ENCODE data around the gene STAC3.

STAC3 gene

GRCh38 chr12:57270966-57271470, 20.0 kb upstream of the STAC3 start:
- Histone ChIP-seq H3K9ac (ENCODE audit: low read depth, low read length) (no peak overlapping the region), H3K27ac (ENCODE audit: low read depth, low read length) (no peak overlapping the region), H3K36me3 (ENCODE audit: control insufficient read depth, insufficient read depth, low read length) (peaks cover 39% of the 10 kb centered on the region), H3K27me3 (ENCODE audit: control insufficient read depth, insufficient read depth, low read length) (no peaks in the 10 kb centered on the region), H3K4me1 (ENCODE audit: control insufficient read depth, insufficient read depth, low read length) (no peaks in the 10 kb centered on the region), H3K9me3 (ENCODE audit: control insufficient read depth, insufficient read depth, low read length) (no peaks in the 10 kb centered on the region), H3K4me3 (ENCODE audit: low read depth, low read length) (no peak overlapping the region)

DNA sequence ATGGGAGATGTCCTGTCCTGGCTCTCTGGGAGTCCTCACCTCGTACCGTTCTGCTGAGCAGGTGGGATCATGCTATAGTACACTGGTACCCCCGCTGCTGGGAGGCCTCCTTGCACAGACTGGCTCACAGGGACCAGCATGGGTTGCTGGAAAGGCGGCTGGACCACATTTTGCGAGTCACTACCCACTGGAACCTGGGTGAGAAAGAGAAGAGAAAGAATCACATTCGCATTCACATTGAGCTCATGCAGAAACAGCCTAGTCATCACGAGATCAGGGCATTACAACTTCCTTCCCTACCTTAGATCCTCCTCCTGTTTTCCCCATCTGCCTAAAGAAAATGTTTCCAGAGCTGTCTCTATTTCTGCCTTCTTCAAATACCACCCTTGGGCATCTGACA, 17.3 kb upstream of the STAC3 start:
- no peak overlapping the region for H3K4me3 ChIP-seq (ENCODE audit: low read depth, low read length)
- H3K9me3 ChIP-seq (ENCODE audit: control insufficient read depth, insufficient read depth, low read length), result no peaks in the 10 kb centered on the region
- no peak overlapping the region for H3K27ac ChIP-seq (ENCODE audit: low read depth, low read length)
- peaks cover 34% of the 10 kb centered on the region for H3K36me3 ChIP-seq (ENCODE audit: control insufficient read depth, insufficient read depth, low read length)
- no peak overlapping the region for H3K9ac ChIP-seq (ENCODE audit: low read depth, low read length)
- no peaks in the 10 kb centered on the region for H3K4me1 ChIP-seq (ENCODE audit: control insufficient read depth, insufficient read depth, low read length)
- no peaks in the 10 kb centered on the region for H3K27me3 ChIP-seq (ENCODE audit: control insufficient read depth, insufficient read depth, low read length)

- Histone ChIP-seq H3K4me1 (ENCODE audit: control insufficient read depth, insufficient read depth, low read length) (peaks cover 4% of the 10 kb centered on the region; the same call in 1 of the 2 replicates), H3K27me3 (ENCODE audit: control insufficient read depth, insufficient read depth, low read length) (no peaks in the 10 kb centered on the region), H3K9ac (ENCODE audit: low read depth, low read length) (no peak overlapping the region), H3K9me3 (ENCODE audit: control insufficient read depth, insufficient read depth, low read length) (no peaks in the 10 kb centered on the region), H3K36me3 (ENCODE audit: control insufficient read depth, insufficient read depth, low read length) (peaks cover 34% of the 10 kb centered on the region), H3K27ac (ENCODE audit: low read depth, low read length) (no peak overlapping the region), H3K4me3 (ENCODE audit: low read depth, low read length) (no peak overlapping the region)
Measured at GRCh38 chr12:57266681-57267080, 15.7 kb upstream of the STAC3 start.

- no peaks in the 10 kb centered on the region for H3K9me3 ChIP-seq (ENCODE audit: control insufficient read depth, insufficient read depth, low read length)
- no peak overlapping the region for H3K4me3 ChIP-seq (ENCODE audit: low read depth, low read length)
- H3K36me3 ChIP-seq (ENCODE audit: control insufficient read depth, insufficient read depth, low read length), result peaks cover 19% of the 10 kb centered on the region
- no peaks in the 10 kb centered on the region for H3K27me3 ChIP-seq (ENCODE audit: control insufficient read depth, insufficient read depth, low read length)
- peak overlapping the region; percentile 17 for H3K27ac ChIP-seq (ENCODE audit: low read depth, low read length)
- H3K4me1 ChIP-seq (ENCODE audit: control insufficient read depth, insufficient read depth, low read length), result peaks cover 10% of the 10 kb centered on the region
- H3K9ac ChIP-seq (ENCODE audit: low read depth, low read length), result no peak overlapping the region
Measured at GRCh38 chr12:57263096-57263495, 12.1 kb upstream of the STAC3 start.

DNA sequence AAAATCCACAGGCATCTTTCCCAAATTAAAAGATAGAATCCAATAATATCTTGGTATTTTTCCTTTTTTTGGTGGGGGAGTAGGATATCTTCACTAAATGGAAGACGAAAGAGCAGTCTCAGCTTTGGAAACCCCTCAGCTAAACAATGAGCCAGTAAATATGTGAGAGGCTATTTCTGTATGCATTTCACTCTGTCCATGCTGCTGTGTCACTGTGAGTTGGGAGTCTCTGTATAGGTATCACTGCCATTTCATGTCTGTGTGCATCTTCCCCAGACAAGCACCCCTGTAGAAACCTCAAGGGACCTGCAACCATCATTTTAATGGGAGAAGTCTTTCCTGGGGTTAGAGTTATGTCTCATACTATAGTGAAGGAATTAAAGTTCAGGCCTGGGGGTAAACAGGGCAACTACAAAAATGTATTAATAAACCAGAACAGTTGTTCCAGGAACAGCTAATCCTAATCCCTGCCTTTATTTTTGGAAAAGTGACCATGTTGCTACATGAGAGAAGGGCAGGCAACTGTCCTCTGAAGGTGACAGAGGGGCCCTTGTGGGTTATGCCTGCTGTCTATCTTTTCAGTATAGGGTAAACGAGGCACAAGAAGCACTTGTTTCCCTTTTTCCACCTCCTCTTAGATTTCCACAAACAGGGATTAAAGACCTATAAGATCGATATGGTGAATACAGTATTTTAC, 11.3 kb upstream of the STAC3 start:
- Histone ChIP-seq H3K9ac (ENCODE audit: low read depth, low read length) (no peak overlapping the region), H3K4me3 (ENCODE audit: low read depth, low read length) (no peak overlapping the region), H3K9me3 (ENCODE audit: control insufficient read depth, insufficient read depth, low read length) (no peaks in the 10 kb centered on the region), H3K27me3 (ENCODE audit: control insufficient read depth, insufficient read depth, low read length) (no peaks in the 10 kb centered on the region), H3K4me1 (ENCODE audit: control insufficient read depth, insufficient read depth, low read length) (peaks cover 10% of the 10 kb centered on the region), H3K27ac (ENCODE audit: low read depth, low read length) (no peak overlapping the region), H3K36me3 (ENCODE audit: control insufficient read depth, insufficient read depth, low read length) (peaks cover 23% of the 10 kb centered on the region)

DNA sequence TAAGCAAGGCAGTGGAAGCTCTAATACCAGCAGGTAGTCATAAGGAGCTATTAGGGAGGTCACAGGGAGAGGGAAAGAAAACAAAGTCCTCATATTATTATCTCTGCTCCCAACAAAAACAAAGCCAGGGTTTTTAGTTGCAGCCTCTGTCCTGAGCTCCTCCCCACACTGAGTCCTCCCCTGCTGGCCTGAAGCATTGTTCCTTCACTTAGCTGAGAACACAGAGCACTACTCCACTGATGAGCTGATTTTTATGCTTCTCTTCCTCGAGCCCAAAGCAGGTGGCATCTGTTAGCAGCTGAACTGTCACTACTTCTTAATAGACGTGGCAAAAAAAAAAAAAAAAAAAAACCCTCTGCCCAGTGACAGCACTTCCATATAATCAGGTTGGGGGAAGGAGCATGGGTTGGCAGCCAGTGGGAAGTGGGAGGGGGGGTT, 10.5 kb upstream of the STAC3 start:
- Histone ChIP-seq H3K27ac (ENCODE audit: low read depth, low read length) (no peak overlapping the region), H3K4me1 (ENCODE audit: control insufficient read depth, insufficient read depth, low read length) (peaks cover 10% of the 10 kb centered on the region), H3K4me3 (ENCODE audit: low read depth, low read length) (no peak overlapping the region), H3K36me3 (ENCODE audit: control insufficient read depth, insufficient read depth, low read length) (peaks cover 21% of the 10 kb centered on the region), H3K9me3 (ENCODE audit: control insufficient read depth, insufficient read depth, low read length) (no peaks in the 10 kb centered on the region), H3K27me3 (ENCODE audit: control insufficient read depth, insufficient read depth, low read length) (no peaks in the 10 kb centered on the region), H3K9ac (ENCODE audit: low read depth, low read length) (no peak overlapping the region)

GRCh38 chr12:57260366-57260765, 9.4 kb upstream of the STAC3 start:
- H3K4me3 ChIP-seq (ENCODE audit: low read depth, low read length), result no peak overlapping the region
- H3K9ac ChIP-seq (ENCODE audit: low read depth, low read length), result no peak overlapping the region
- H3K27me3 ChIP-seq (ENCODE audit: control insufficient read depth, insufficient read depth, low read length), result no peaks in the 10 kb centered on the region
- H3K36me3 ChIP-seq (ENCODE audit: control insufficient read depth, insufficient read depth, low read length), result peaks cover 29% of the 10 kb centered on the region
- peaks cover 10% of the 10 kb centered on the region for H3K4me1 ChIP-seq (ENCODE audit: control insufficient read depth, insufficient read depth, low read length)
- H3K27ac ChIP-seq (ENCODE audit: low read depth, low read length), result no peak overlapping the region
- H3K9me3 ChIP-seq (ENCODE audit: control insufficient read depth, insufficient read depth, low read length), result no peaks in the 10 kb centered on the region

DNA sequence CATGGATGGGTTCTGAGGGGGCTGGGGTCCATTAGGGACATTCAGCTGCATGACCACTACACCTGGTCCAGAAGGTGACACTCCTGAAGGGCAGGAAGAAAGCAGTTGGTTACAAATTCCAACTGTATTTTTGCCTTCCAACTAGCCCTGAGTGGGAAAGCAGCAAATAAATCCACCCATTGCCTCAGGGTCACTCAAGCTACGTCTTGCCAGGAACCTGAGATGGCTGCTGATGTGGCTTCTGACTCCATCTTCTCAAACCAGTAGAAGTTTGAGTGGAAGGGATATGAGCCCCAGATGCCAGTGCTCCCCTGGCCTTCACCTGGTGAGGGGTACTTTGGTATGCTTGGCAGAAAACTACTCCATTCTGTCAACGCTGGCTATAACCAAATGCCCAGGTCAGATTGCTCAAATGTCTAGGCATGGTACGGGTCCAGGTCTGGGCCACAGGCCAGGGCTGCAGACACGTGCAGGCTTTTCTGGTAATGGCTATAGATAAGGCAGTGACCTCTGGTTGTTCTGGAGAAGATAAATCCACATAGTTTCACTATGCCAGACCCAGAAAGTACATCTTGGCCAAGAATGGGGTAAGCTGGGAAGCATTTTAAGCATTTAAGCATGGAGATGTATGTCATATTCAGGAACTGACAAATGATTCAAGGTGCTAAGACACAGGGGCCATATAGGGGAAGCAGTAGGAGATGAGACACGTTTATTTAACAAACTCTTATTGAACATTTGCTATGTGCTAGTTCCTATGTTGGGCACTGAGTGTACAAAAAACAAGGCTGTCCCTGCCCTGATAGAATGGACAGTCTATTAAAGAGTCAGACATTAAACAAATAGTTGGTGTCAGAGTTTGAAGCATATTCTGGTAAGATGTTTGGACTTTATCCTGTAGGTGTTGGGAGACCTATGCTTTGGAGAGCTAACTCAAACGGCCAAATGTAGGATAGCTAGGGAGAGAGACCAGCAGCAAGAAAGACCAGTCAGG, 8.3 kb upstream of the STAC3 start:
- Histone ChIP-seq H3K27ac (ENCODE audit: low read depth, low read length) (no peak overlapping the region), H3K9ac (ENCODE audit: low read depth, low read length) (no peak overlapping the region), H3K36me3 (ENCODE audit: control insufficient read depth, insufficient read depth, low read length) (peaks cover 32% of the 10 kb centered on the region), H3K4me1 (ENCODE audit: control insufficient read depth, insufficient read depth, low read length) (peaks cover 10% of the 10 kb centered on the region), H3K9me3 (ENCODE audit: control insufficient read depth, insufficient read depth, low read length) (no peaks in the 10 kb centered on the region), H3K4me3 (ENCODE audit: low read depth, low read length) (no peak overlapping the region), H3K27me3 (ENCODE audit: control insufficient read depth, insufficient read depth, low read length) (no peaks in the 10 kb centered on the region)

DNA sequence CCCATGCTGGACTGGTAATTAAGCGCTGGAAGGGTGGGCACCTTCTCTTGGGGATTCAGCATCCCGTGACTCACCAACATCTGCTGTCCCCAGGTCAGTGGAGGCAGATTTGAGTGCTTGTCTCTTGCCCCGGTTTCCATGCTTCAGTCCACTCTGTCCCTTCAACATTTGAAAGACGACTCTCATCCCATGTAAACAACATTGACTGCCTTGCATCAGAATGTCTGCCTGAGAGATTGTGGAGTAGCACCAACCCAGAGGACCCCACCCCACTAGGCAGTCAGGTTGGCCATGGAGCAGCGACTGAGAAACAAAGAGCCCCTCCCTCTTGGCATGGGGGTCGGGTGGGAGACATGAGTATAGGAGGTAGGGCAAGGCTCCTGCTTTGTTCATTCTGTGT, 4.9 kb upstream of the STAC3 start:
- H3K4me1 ChIP-seq (ENCODE audit: control insufficient read depth, insufficient read depth, low read length), result 0 out of 2 replicates have a peak, but pooled peaks cover 2% of the 10 kb centered on the region
- peaks cover 32% of the 10 kb centered on the region for H3K36me3 ChIP-seq (ENCODE audit: control insufficient read depth, insufficient read depth, low read length)
- no peak overlapping the region for H3K9ac ChIP-seq (ENCODE audit: low read depth, low read length)
- H3K27me3 ChIP-seq (ENCODE audit: control insufficient read depth, insufficient read depth, low read length), result no peaks in the 10 kb centered on the region
- H3K4me3 ChIP-seq (ENCODE audit: low read depth, low read length), result no peak overlapping the region
- no peak overlapping the region for H3K27ac ChIP-seq (ENCODE audit: low read depth, low read length)
- H3K9me3 ChIP-seq (ENCODE audit: control insufficient read depth, insufficient read depth, low read length), result no peaks in the 10 kb centered on the region

DNA sequence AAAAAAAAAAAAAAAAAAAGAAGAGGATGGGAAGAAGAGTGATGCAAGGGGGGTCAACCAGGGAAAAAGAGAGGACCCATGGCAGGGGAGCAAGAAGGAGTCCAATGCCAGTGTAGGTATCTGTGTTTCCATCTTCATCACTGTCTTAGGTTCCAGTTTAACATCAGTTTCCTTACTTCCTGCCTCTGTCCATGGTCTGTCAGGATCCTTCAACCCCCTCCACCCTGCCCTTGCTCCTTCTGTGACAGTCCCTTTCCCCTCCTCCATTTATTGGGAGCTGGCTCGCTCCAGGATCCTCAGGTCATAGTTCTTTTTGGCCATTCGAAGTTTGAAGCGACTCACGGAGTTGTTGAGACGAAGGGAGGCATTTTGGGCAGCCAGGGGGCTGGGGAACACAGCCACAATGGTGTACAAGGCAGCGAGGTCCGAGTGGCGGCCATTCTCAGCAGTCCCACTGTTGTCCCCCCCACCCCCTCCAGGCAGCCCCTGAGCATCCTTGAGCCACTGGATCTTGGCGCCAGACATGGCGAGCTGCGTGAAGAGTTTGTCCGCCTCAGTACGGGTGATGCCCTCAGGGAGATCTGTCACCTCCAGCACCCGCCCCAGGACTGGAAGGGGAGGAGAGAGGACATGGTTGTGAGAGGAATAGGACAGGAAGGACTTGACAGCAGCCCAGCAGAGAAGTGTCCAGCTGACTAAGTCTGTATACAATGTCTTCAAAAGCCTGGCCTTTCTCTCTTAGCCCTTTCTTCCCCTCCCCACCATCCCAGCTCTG, 3.7 kb upstream of the STAC3 start:
- H3K4me3 ChIP-seq (ENCODE audit: low read depth, low read length), result no peak overlapping the region
- no peak overlapping the region for H3K27ac ChIP-seq (ENCODE audit: low read depth, low read length)
- peaks cover 32% of the 10 kb centered on the region for H3K36me3 ChIP-seq (ENCODE audit: control insufficient read depth, insufficient read depth, low read length)
- H3K9ac ChIP-seq (ENCODE audit: low read depth, low read length), result no peak overlapping the region
- 0 out of 2 replicates have a peak, but pooled peaks cover 4% of the 10 kb centered on the region for H3K4me1 ChIP-seq (ENCODE audit: control insufficient read depth, insufficient read depth, low read length)
- H3K9me3 ChIP-seq (ENCODE audit: control insufficient read depth, insufficient read depth, low read length), result no peaks in the 10 kb centered on the region
- no peaks in the 10 kb centered on the region for H3K27me3 ChIP-seq (ENCODE audit: control insufficient read depth, insufficient read depth, low read length)
